Mesenchymal stem cell (in vitro differentiated cells and primary cell): Measurements from ENCODE around the gene RNF34.

ENCODE experiments used
- DNase-seq: peaks from one replicate; pipeline ENCODE4 v3.0.0-alpha.2; 2013
- H2AFZ ChIP-seq: one replicate; pipeline ENCODE4 v1.6.1; 2013; ENCODE audit warnings: low read depth, mild to moderate bottlenecking, control low read depth, inconsistent platforms, low read length, moderate library complexity
- H2AK5ac ChIP-seq: 2 replicates; pipeline ENCODE4 v1.6.1; 2013; ENCODE audit warnings: low read length, moderate library complexity, mild to moderate bottlenecking, inconsistent platforms; ENCODE audit not compliant: severe bottlenecking
- H2BK120ac ChIP-seq: one replicate; pipeline ENCODE4 v1.6.1; 2013; ENCODE audit warnings: low read depth, mild to moderate bottlenecking, inconsistent platforms, low read length, moderate library complexity
- H2BK12ac ChIP-seq, 2 experiments: one replicate each; pipeline ENCODE4 v1.6.1; 2013; ENCODE audit warnings: inconsistent platforms in 2 of 2, low read length in 2 of 2, mild to moderate bottlenecking in 2 of 2, moderate library complexity in 2 of 2, control low read depth in 1 of 2
- H2BK15ac ChIP-seq: one replicate; pipeline ENCODE4 v1.6.1; 2013; ENCODE audit warnings: mild to moderate bottlenecking, low read depth, inconsistent platforms; ENCODE audit not compliant: poor library complexity, severe bottlenecking
- H2BK5ac ChIP-seq: 2 replicates; pipeline ENCODE4 v1.6.1; 2013; ENCODE audit warnings: low read depth, mild to moderate bottlenecking, low read length, control low read depth, inconsistent platforms; ENCODE audit not compliant: poor library complexity, severe bottlenecking
- H3K14ac ChIP-seq, 2 experiments: one replicate each; pipeline ENCODE4 v1.6.1; 2013; ENCODE audit warnings: inconsistent platforms in 2 of 2, low read length in 2 of 2, control low read depth in 1 of 2, mild to moderate bottlenecking in 1 of 2, moderate library complexity in 1 of 2
- H3K18ac ChIP-seq, 2 experiments: one replicate each; pipeline ENCODE4 v1.6.1; 2013; ENCODE audit warnings: inconsistent platforms in 2 of 2, low read length in 2 of 2, control low read depth in 1 of 2, low read depth in 1 of 2, mild to moderate bottlenecking in 1 of 2
- H3K23ac ChIP-seq, 2 experiments: one replicate each; pipeline ENCODE4 v1.6.1; 2013; ENCODE audit warnings: inconsistent platforms in 2 of 2, low read length in 2 of 2, mild to moderate bottlenecking in 2 of 2, moderate library complexity in 2 of 2, control low read depth in 1 of 2
- H3K27ac ChIP-seq: 2 replicates; pipeline ENCODE4 v1.5.1; 2013; ENCODE audit warnings: mild to moderate bottlenecking, moderate library complexity, low read length, control low read depth, inconsistent platforms; ENCODE audit not compliant: poor library complexity, severe bottlenecking
- H3K27me3 ChIP-seq, 2 experiments: 2 replicates each; pipeline versions ENCODE4 v1.6.1 to v1.7.0; 2013; ENCODE audit warnings: low read length in 2 of 2, mild to moderate bottlenecking in 2 of 2, moderate library complexity in 2 of 2, control low read depth in 1 of 2, inconsistent platforms in 1 of 2; ENCODE audit not compliant: control insufficient read depth in 1 of 2, insufficient read depth in 1 of 2
- H3K36me3 ChIP-seq, 2 experiments: 2 replicates each; pipeline versions ENCODE4 v1.6.1 to v1.7.0; 2013; ENCODE audit warnings: low read length in 2 of 2, control low read depth in 1 of 2, inconsistent platforms in 1 of 2, low read depth in 1 of 2, mild to moderate bottlenecking in 1 of 2; ENCODE audit not compliant: insufficient read depth in 2 of 2, control insufficient read depth in 1 of 2
- H3K4ac ChIP-seq, 2 experiments: one replicate each; pipeline ENCODE4 v1.6.1; 2013; ENCODE audit warnings: inconsistent platforms in 2 of 2, low read length in 2 of 2, mild to moderate bottlenecking in 2 of 2, moderate library complexity in 2 of 2, control low read depth in 1 of 2, low read depth in 1 of 2
- H3K4me1 ChIP-seq: 2 replicates; pipeline ENCODE4 v1.6.1; 2013; ENCODE audit warnings: low read depth, low read length, control low read depth; ENCODE audit not compliant: control insufficient read depth, insufficient read depth
- H3K4me2 ChIP-seq: 2 replicates; pipeline ENCODE4 v1.6.1; 2013; ENCODE audit warnings: low read length, mild to moderate bottlenecking, inconsistent platforms; ENCODE audit not compliant: poor library complexity, severe bottlenecking
- H3K4me3 ChIP-seq, 2 experiments: 2 replicates each; pipeline versions ENCODE4 v1.5.1 to v1.7.0; 2013; ENCODE audit warnings: low read length in 2 of 2, mild to moderate bottlenecking in 2 of 2, control low read depth in 1 of 2, low read depth in 1 of 2; ENCODE audit not compliant: insufficient read depth in 1 of 2
- H3K79me1 ChIP-seq: replicated peaks from 2 replicates; pipeline ENCODE4 v1.6.1; 2013; ENCODE audit warnings: mild to moderate bottlenecking, control low read depth, low read length, inconsistent platforms; ENCODE audit not compliant: poor library complexity, severe bottlenecking
- H3K9ac ChIP-seq: 2 replicates; pipeline ENCODE4 v1.7.0; 2013; ENCODE audit warnings: mild to moderate bottlenecking, low read length, moderate library complexity
- H3K9me3 ChIP-seq: 2 replicates; pipeline ENCODE4 v1.7.0; 2013; ENCODE audit warnings: mild to moderate bottlenecking, low read length; ENCODE audit not compliant: control insufficient read depth
- H4K8ac ChIP-seq: one replicate; pipeline ENCODE4 v1.6.1; 2013; ENCODE audit warnings: inconsistent platforms, mild to moderate bottlenecking, low read length, moderate library complexity
- H4K91ac ChIP-seq: one replicate; pipeline ENCODE4 v1.6.1; 2013; ENCODE audit warnings: mild to moderate bottlenecking, low read length, inconsistent platforms
- WGBS: methylation state at CpG from one replicate; pipeline ENCODE4 v1.1.7; 2013; ENCODE audit warnings: mixed read lengths; 5-methylcytosine and 5-hydroxymethylcytosine counted together

RNF34 gene

GRCh38 chr12:121364683-121365121 is 35.2 kb upstream of the RNF34 start:
- H2BK15ac ChIP-seq: no peak overlapping the region
- H2BK12ac ChIP-seq: no peak overlapping the region
- H3K79me1 ChIP-seq: no peaks in the 10 kb centered on the region
- WGBS: 88% methylated on average over 4 of the region's 5 CpGs
- H3K4me3 ChIP-seq: no peak overlapping the region
- DNase-seq: no peak
- H2AK5ac ChIP-seq: no peak overlapping the region
- no peak overlapping the region for H2AFZ ChIP-seq
- H3K4ac ChIP-seq: no peak overlapping the region
- no peak overlapping the region for H3K18ac ChIP-seq
- no peak overlapping the region for H2BK5ac ChIP-seq
- H3K27me3 ChIP-seq: peaks cover 0 to 10% of the 10 kb centered on the region in 2 experiments
- H4K8ac ChIP-seq: no peak overlapping the region
- no peak overlapping the region for H3K4me2 ChIP-seq
- no peaks in the 10 kb centered on the region for H3K9me3 ChIP-seq
- H3K9ac ChIP-seq: no peak overlapping the region
- no peaks in the 10 kb centered on the region for H3K4me1 ChIP-seq
- no peak overlapping the region for H2BK120ac ChIP-seq
- H3K23ac ChIP-seq: no peak overlapping the region
- H4K91ac ChIP-seq: no peak overlapping the region
- no peak overlapping the region for H3K27ac ChIP-seq
- no peak overlapping the region for H3K14ac ChIP-seq
- H3K36me3 ChIP-seq: no peaks in the 10 kb centered on the region

GRCh38 chr12:121365416-121366062 is 34.4 kb upstream of the RNF34 start:
- 80% methylated on average over 5 of the region's 5 CpGs for WGBS
- Histone ChIP-seq H3K4ac (no peak overlapping the region), H3K4me1 (no peaks in the 10 kb centered on the region), H3K4me3 (no peak overlapping the region), H3K23ac (no peak overlapping the region), H3K9me3 (no peaks in the 10 kb centered on the region), H2BK120ac (no peak overlapping the region), H3K18ac (no peak overlapping the region), H3K79me1 (no peaks in the 10 kb centered on the region), H2AFZ (no peak overlapping the region), H2BK5ac (no peak overlapping the region), H4K8ac (no peak overlapping the region), H4K91ac (no peak overlapping the region), H2BK12ac (no peak overlapping the region), H3K14ac (no peak overlapping the region), H3K9ac (no peak overlapping the region), H3K4me2 (no peak overlapping the region), H2BK15ac (no peak overlapping the region), H2AK5ac (no peak overlapping the region), H3K36me3 (no peaks in the 10 kb centered on the region), H3K27me3 (peaks cover 0 to 10% of the 10 kb centered on the region in 2 experiments), H3K27ac (no peak overlapping the region)
- no peak for DNase-seq

GRCh38 chr12:121366063-121366459 is 33.9 kb upstream of the RNF34 start:
- no peak overlapping the region for H3K4ac ChIP-seq
- DNase-seq: no peak
- H3K4me2 ChIP-seq: no peak overlapping the region
- no peak overlapping the region for H2AK5ac ChIP-seq
- 70% methylated on average over 4 of the region's 4 CpGs for WGBS
- no peak overlapping the region for H4K8ac ChIP-seq
- H3K79me1 ChIP-seq: no peaks in the 10 kb centered on the region
- no peak overlapping the region for H2BK120ac ChIP-seq
- H3K9me3 ChIP-seq: no peaks in the 10 kb centered on the region
- peaks cover 0 to 10% of the 10 kb centered on the region in 2 experiments for H3K27me3 ChIP-seq
- H2BK12ac ChIP-seq: no peak overlapping the region
- no peak overlapping the region for H2BK15ac ChIP-seq
- no peak overlapping the region for H2BK5ac ChIP-seq
- H3K27ac ChIP-seq: no peak overlapping the region
- H3K14ac ChIP-seq: no peak overlapping the region
- H3K9ac ChIP-seq: no peak overlapping the region
- H3K4me3 ChIP-seq: no peak overlapping the region
- no peak overlapping the region for H3K23ac ChIP-seq
- no peaks in the 10 kb centered on the region for H3K36me3 ChIP-seq
- no peak overlapping the region for H2AFZ ChIP-seq
- H3K4me1 ChIP-seq: no peaks in the 10 kb centered on the region
- no peak overlapping the region for H3K18ac ChIP-seq
- H4K91ac ChIP-seq: no peak overlapping the region

GRCh38 chr12:121371404-121371803 is 28.5 kb upstream of the RNF34 start:
- Histone ChIP-seq H3K9me3 (no peaks in the 10 kb centered on the region), H3K14ac (no peak overlapping the region)

More at GRCh38 chr12:121371404-121371803, 28.5 kb upstream of the RNF34 start:
- no peak overlapping the region for H2BK12ac ChIP-seq
- H2BK120ac ChIP-seq: no peak overlapping the region
- no peak overlapping the region for H2AFZ ChIP-seq
- H3K27me3 ChIP-seq: no peaks in the 10 kb centered on the region
- no peak overlapping the region for H3K18ac ChIP-seq
- no peak overlapping the region for H3K9ac ChIP-seq
- H3K4me2 ChIP-seq: no peak overlapping the region
- no peak overlapping the region for H3K27ac ChIP-seq
- H3K4ac ChIP-seq: no peak overlapping the region
- H3K36me3 ChIP-seq: no peaks in the 10 kb centered on the region
- 78% methylated on average over 6 of the region's 6 CpGs for WGBS
- H2BK5ac ChIP-seq: no peak overlapping the region
- H3K4me1 ChIP-seq: peaks cover under 1% of the 10 kb centered on the region
- no peaks in the 10 kb centered on the region for H3K79me1 ChIP-seq
- H4K8ac ChIP-seq: no peak overlapping the region
- no peak for DNase-seq
- no peak overlapping the region for H4K91ac ChIP-seq
- no peak overlapping the region for H3K23ac ChIP-seq
- H3K4me3 ChIP-seq: no peak overlapping the region
- no peak overlapping the region for H2AK5ac ChIP-seq
- no peak overlapping the region for H2BK15ac ChIP-seq
